DND-41 (cell line): ENCODE measurements around the gene RPGRIP1L.

ENCODE experiments used
- CTCF ChIP-seq: IDR thresholded peaks from 2 replicates; pipeline ENCODE4 v1.5.1; 2012; ENCODE audit warnings: borderline replicate concordance, low read length, moderate library complexity, mild to moderate bottlenecking; ENCODE audit not compliant: poor library complexity, severe bottlenecking; ENCODE audit errors: extremely low read depth
- EZH2 ChIP-seq: IDR thresholded peaks from 3 replicates; pipeline ENCODE4 v1.6.1; 2012; ENCODE audit warnings: borderline replicate concordance, low read depth, mild to moderate bottlenecking, moderate library complexity, low read length, inconsistent platforms; ENCODE audit not compliant: severe bottlenecking

- TF ChIP-seq CTCF (no peak), EZH2 (no peak)
Measured at GRCh38 chr16:53580038-53580802, 123.4 kb downstream of the RPGRIP1L start.
